Stimulated activated CD8-positive, alpha-beta memory T cell treated with anti-CD3 and anti-CD28 coated beads, Interleukin-7, amount 100 ng/mL, for 4 hours (primary cell): ENCODE measurements around the gene GRIFIN.
A peak's percentile ranks its signal among the peaks of the same experiment; 100 is the strongest.
"Not testable (repeated sequence)": the region's sequence is repeated elsewhere in the genome, so short reads cannot be mapped to it uniquely, and the experiment has no call there.

Experiments used
- DNase-seq, 2 donors: peaks; one replicate each; pipeline ENCODE4 v3.0.0-alpha.2; 2020; ENCODE audit warnings: low read depth in 2 of 2

The GRIFIN gene

DNA sequence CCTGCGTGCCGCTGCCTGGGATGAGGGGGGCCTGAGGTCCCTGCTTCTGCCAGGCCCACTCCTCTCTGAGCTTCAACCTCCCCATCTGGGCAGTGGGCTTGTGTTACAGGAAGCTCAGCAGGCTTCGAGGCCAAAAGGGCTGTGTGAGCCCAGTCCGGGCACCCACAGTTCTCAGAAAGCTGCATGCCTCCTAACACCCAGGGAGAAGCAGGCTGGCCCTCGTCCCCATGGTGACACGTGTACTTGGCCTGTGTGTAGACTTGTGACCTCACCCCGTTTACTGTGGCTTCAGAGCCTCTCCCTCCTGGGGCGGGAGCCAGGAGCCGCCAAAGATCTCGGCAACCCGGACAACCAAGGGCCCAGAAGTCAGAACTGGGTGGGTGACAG is 2.2 kb upstream of the GRIFIN start:
- no peak for DNase-seq

DNA sequence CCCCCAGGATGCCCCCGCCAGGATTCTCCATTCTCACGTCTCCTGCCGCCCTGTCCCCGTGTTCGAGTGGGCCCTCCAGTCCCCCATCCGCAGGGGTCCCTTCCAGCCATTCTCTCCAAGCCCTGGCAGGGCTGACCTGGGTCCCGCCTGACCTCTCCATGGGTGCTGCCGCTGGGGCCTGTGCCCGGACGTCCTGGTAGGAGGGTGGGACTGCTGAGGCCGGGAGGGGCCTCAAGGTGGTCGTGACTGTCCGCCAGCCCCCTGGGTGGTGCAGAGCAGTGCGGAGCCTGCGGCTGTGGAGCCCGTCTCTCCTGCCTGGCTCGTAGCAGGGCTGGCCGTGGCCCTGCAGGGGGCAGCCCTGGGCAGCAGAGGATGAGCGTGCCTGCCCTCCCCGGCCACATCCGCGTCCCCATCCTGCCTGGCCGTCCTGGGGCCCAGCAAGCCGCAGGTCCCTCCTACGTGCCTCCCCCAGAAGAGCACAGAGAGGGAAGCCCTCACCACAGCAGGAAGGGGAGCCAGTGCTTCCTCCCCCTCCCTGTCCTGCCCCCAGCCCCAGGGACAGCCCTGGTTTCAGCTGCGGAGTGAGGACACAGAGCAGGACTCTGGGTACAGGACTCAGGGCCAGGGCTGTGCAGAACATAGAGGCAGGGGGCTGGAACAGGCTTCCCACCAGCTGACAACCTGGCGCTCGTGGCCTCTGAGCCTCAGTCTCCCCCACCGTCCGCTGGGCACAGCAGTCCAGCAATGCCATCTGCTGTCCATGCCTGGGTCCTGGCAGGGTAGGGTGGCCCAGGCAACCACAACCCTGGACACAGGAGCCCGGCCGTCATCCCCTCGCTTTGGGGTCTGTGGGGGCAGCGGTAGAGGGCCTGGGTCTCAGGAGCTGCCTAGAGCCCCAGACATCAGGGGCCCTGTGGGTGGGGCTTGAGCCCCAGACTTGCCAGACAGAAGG is 1.5 kb upstream of the GRIFIN start:
- peak in 1 of 2 donors; percentile 55 for DNase-seq

DNA sequence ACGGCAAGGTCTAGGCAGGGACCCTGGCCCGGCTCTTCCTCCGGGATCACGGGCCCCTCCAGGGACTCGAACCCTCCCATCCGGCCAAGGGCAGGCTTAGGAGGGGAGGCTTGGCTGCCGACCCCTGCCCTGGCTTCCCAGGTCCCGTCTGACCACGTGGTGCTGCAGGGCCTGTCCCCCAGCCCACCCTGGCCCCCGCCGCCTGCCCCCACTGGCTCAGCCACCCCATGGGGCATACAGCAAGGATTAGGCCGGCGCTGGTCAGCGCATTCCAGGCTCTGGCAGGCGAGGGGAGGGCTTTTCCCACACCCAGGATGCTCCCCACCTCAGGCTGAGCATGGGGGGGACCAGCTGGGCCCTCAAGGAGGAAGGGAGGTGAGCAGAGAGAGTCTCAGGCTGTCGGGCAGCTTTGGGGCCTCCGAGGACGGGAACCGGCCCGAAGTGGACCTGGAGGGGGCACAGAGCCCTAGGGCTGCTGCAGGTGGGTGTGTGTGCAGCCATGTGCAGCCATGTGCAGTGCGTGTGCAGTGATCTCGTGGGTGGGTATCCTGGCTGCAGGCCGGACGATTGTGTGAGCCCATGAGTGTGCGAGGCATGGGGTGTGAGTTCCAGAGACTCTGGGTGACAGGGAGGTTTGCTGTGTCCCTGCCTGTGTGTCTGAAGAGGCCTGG is 713 bp upstream of the GRIFIN start:
- no peak for DNase-seq

DNA sequence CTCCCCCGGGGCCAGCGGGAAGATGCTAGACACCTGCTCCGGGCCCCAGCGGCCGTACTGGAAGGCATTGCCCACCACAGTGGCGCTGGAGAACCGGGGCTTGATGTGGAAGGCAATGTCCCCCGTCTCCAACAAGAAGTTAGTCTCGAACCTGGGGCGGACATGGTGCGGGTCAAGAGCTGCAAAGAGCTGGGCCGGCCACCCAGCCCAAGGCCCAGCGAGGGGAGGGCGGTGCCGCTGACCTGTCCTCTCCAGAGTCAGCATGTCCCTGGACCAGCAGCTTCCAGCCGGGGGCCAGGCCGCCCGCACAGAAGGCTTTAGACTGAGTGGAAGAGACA is 551 bp downstream of the GRIFIN start:
- DNase-seq: no peak

DNA sequence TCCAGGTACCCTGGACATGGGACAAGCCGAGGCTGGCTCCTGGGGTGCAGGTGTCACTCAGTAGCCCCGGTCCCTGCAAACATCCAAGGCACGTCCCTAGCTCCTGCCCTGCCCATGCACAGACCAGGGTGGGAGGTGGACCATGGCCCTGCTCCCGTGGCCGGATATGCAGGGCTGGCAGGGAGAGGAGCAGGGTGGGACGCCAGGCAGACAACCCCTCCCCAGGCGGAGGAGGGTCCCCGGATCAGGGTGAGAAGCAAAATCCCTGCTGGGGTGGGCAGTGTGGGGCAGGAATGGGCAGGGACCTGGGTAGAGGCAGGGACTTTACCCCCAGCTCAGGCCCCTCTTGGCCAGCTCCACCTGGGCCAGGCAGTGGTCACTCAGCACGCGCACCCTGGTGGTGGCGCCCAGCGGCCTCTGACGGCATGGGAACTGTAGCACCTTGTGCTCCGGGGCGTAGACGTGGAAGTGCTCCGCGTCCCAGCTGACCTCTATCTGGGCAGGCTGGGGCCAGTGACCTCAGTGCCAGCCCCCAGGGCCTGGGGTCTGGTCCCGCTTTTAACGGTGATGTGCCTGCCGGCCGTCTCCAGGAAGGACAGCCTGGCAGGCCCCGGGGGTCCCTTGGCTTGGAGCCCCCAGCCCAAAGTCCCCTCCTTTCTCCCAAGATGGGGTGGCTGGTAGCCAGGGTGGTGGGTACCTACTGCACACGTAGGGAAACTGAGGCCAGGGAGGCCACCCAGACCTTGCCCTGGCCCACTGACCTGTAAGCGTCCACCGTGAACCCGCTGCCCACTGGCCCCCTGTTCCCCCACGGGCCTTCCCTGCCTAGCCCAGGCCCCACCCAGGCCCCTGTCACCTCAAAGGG is 1.2 kb downstream of the GRIFIN start:
- DNase-seq: no peak

DNA sequence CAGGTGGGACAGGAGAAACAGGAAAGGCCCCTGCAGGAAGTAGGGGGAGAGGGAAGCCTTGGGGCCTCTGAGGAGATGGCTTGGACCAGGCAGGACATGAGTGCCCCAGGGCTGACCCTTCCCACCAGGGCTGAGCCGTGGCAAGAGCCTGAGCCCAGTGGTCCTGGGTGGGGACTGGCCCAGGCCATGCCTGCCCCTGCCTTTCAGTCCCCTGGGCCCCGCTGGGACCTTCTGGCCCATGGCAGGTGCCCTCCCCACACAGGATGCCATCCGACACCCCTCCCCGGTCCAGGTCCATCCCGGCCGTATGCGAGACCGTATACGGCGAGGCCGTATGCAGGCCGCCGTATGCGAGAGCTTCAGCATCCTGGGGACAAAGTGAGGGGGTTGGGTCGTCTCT is 2.0 kb downstream of the GRIFIN start:
- no peak for DNase-seq

DNA sequence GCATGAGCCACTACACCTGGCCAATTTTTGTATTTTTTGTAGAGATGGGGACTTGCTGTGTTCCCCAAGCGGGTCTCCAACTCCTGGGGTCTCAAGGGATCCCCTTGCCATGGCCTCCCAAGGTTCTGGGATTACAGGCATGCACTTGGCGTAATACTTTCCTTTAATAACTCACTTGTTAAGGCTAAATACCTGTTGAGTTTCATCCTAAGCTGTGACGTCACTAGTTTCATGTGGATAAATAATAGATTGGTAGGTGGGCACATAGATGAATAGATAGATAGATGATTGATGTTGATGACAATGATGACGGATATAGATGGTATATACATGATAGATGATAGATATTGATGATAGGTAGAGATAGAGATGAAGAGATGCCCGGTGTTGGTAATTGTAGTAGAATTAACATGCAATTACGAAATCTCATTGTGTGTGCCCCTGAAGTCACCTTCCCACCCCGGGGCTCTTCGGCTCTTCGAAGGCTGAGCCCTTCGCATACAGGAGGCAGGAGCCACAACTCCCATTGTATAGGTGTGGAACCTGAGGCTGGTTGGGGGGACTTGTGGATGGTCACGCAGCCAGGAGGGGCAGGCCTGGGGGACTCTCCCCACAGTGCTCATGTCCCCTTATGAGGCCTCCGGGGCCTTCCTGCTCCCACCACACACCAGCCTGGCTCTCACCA is 2.6 kb downstream of the GRIFIN start:
- no peak for DNase-seq

DNA sequence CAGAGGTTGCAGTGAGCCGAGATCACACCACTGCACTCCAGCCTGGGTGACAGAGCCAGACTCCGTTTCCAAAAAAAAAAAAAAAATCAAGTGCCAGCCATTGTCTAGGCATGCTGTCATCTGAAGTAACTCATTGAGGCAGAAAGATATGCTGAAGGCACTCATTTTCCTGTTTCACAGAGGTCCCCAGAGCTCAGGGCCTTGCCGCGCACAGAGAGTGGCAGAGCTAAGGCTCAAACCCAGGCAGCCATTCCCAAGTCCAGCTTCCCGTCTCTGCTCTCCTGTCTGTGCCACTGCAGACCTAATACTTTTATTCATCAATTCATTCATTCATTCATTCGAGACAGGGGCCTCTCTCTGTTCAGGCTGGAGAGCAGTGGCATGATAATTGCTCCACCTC is 3.5 kb downstream of the GRIFIN start:
- DNase-seq: no peak

DNA sequence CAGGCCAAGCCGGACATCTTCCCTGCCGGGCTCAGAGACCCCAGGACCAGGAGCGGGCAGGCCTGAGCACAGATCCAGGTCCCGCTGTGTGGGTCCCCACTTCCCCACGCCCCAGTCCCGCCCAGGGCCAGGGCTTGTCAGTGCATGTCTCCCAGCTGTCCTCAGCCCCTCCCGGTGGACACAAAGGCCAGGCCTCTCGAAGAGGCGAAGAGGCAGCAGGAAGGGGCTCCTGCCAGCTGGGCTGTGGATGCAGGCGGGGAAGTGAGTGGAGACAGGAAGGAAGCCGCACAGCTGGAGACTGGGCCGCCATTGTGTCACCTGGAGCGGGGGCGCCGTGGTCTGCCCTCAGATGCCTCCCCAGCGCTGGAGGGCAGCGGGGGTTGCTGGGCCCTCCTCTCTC is 4.8 kb downstream of the GRIFIN start:
- no peak for DNase-seq

DNA sequence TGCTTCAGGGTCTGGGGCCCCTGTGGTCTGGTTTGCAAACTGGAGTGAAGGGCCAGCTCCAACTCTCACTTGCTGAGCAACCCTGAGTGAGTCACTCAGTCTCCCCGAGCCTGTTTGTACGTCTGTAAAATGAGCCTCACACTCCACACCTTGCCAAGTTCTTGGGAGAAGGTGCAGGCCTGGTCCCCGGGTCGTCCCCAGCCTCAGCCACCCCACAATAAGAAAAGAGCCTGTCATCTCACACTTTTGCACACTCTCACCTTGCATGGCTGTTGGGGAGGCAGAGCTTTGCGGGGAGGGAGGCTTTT is 5.2 kb downstream of the GRIFIN start:
- no peak for DNase-seq

DNA sequence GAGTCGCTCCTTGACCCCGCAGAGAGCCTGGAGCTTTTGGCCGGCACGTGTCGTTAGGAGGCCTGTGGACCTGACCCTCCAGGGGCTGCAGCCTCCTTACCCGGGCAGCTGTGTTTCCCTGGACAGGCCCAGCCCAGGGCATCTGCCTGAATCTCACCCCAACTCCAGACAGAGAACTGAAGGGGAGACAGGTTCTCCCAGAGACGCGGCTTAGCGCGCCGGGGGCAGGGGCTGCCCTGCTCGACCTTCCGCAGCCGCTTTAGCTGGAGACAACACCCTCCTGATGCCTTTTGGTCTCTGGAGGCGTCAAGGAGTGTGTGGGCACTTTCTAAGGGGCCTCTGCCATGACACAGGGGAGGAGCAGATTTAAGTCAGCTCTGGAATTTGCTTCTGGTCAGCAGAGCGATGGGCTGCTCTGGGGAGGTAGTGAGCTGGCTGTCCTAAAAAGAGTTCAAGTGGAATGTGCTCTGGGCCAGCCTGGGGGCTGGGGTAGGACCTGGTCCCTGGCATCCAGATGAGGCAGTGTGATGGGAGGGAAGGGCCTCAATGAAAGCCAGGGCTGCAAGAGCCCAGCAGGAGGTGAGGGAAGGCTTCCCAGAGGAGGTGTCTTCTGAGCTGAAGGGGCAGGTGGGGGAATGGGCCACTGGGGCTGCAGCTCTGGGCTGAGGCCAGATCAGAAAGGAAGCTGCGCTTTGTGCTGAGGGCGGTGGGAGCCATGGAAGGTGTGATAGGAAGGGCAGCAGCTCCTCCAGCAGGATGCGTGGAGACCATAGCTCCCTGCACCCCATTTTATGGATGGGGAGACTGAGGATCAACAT is 5.8 kb downstream of the GRIFIN start:
- DNase-seq: no peak

DNA sequence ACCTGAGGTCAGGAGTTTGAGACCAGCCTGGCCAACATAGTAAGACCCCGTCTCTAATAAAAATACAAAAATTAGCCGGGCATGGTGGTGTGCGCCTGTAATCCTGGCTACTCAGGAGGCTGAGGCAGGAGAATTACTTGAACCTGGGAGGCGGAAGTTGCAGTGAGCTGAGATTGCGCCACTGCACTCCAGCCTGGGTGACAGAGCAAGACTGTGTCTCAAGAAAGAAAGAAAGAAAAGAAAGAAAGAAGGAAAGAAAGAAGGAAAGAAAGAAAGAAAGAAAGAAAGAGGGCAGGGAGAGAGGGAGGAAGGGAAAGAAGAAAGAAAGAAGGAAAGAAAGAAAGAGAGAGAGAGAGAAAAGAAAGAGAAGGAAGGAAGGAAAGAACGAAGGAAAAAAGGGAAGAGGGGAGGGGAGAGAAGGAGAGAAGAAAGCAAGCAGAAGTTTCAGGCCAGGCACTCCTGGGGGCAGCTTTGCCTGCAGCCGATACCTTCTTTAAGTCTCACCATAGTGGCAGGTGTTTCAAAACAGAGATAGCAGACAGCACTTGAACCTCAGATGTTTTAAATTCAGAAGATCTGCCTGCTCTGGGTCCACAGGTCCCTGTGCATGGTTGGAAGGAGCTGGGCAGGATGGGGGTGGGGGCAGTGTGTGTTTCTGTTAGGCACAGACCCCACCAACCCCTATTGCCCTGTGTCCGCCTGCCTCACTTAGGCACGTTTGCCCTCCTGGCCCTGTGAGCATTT is 6.6 kb downstream of the GRIFIN start:
- DNase-seq: not testable (repeated sequence)

DNA sequence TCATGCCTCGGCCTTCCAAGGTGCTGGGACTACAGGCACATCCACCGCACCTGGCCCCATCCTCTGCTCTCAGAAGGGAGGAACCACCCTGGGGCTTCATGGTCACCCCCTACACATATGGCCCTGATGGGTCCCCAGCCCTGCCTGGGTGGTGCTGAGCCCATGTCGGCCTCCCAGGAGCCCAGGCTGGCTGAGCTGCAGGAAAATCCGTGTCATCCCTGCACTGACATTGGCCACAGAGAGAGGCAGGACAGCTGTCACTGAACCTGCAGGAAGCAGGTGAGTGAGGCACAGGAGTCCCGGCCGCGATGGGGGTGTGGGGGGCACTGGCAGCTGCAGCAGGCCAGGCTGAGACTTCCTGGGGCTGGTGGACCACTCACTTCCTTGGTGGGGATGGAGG is 8.0 kb downstream of the GRIFIN start:
- DNase-seq: no peak

DNA sequence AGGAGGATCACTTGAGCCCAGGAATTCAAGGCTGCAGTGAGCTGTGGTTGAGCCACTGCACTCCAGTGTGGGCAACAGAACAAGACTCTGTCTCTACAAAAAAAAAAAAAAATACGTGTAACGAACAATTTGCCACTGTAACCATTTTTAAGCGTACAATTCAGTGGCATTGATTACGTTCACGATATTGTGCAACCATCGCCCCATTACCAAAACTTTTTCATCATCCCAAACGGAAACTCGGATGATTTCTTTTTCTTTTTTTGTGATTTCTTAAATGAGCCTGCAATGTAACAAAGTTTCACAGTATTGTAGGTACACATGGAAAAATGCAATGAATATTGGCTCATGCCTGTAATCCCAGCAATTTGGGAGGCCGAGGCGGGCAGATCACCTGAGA is 9.5 kb downstream of the GRIFIN start:
- DNase-seq: no peak

DNA sequence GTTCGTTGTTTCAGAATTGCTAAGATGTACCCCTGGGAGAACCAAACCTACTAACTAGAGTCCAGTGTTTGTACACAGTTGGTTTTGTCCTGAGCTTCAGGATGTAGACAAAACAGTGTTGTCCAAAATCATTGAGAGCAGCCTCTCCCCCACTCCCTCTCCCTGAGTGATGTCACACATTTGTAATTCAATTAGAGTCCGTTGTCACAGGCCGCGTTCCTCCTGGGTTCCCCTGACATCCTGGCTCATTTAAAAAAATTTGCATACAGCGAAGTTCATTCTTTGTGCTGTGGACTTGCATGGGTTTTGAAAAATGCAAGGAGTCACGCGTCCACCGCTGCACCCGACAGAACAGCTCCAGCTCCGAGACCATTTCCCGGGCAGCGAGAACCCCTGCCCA is 10.3 kb downstream of the GRIFIN start:
- DNase-seq: no peak

DNA sequence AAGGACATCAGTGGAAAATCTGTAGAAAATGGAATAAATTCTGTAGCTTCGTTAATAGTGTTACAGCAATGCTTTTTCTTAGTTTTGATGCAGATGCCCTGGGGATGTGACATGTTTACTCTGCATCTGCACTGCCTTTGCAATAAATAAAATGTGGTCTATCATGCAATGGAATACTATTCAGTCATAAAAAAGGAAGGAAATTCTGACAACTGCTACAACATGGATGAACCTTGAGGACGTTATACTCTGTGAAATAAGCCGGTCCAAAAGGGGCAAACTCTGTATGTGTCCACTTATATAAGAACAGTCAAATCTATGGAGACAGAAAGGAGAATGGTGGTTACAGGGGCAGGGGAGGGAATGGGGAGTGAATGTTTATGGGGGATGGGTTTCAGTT is 13.5 kb downstream of the GRIFIN start:
- DNase-seq: no peak

DNA sequence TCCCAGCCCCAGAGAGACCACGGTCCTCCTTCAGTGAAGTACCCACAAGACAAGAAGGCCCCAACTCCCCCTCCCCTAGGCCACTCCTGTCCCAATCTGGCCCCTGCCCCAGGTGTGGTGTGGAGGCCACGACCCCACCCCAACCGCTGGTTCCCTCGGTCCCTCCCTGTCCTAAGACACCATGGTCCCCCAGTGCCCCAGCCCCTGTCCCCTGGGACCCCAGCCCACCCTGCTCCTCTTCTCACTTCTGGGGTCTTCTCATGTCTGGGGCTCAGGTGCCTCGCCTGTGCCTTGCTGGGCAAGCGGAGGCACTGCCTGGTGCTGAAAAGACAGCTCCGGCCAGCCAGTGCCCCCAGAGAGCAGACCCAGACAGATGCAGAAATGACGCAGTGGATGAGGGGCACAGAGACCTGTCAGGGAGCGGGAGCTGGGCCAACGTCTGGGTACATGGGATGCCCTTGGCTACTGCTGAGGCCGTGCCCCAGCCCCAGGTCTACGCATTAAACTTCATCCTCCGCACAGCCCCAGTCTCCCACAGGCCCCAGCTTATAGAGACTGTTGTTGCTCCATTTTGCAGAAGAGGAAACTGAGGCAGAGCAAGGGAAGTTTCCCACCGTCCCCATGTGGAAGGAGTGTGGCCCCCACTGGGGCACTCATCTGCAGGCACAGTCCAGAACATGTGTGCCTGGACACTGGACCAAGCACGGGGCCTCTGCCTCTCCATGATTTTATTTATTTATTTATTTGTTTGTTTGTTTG is 14.8 kb downstream of the GRIFIN start:
- no peak for DNase-seq

DNA sequence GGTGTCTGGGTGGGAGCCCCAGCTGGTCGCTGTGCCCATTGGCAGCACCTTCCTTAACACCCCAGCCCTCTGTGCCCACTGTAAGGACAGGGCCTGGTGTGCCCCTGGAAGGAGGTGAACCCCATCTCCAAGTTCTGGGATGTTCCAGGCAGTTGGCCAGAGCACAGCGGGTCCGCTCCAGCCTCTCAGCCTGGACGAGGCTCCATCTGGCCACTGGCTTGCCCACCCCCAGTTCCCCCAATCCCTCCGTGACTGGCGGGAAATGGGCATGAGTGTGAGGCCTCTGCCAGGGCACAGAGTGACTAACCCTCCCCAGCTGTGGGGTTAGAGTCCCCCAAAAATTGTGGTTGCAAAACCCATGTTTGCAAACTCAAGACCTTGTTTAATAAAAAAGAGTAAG is 15.6 kb downstream of the GRIFIN start:
- no peak for DNase-seq

DNA sequence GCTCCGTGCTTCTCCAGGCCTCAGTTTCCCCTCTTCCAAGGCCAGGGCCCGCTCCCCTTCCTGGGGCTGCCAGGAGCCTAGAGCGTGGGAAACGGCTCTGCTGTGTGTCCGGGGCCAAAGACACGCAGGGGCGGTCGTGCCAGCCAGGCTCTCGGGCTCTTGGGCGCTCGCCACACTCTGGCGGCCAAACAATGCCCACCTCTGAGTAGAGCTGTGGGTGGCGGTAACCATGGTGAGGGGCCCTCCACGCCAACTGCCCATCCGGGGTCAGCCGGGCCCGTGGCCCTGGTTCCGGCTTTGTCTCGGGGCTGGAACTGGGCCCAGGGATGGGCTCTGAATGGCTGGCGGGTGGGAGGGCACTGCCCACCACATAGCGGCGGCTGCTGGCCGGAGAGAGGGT is 16.0 kb downstream of the GRIFIN start:
- DNase-seq: no peak

DNA sequence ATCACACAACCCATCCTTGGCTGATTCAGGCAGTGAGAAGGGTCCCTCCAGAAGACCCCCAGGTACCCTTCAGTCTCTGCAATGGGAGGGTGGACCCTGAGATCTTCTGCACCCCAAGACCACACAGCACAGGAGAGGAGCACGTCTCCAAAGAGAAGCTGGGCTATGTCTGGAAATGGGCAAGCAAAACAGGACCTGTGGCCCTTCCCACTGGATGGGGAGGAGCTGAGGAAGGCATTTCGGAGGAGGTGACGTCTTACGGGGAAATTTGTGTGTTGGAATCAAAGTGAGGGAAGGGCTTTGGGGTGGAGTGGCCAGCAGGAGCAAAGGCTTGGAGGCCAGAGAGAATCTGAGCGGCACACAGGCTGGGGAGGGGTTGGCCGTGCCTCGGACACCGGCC is 16.5 kb downstream of the GRIFIN start:
- DNase-seq: no peak
